ENCODE measurements around the gene PEX3. TPM values are rescaled to one million over a fixed set of nuclear protein-coding genes. Genes with fewer than 3 reads are reported as not detected.

PEX3 gene
- total and polyA plus RNA-seq, 2 of the 4 experiments (the other 2 are of a cell fraction) = 13.3 to 13.7 TPM

DNA sequence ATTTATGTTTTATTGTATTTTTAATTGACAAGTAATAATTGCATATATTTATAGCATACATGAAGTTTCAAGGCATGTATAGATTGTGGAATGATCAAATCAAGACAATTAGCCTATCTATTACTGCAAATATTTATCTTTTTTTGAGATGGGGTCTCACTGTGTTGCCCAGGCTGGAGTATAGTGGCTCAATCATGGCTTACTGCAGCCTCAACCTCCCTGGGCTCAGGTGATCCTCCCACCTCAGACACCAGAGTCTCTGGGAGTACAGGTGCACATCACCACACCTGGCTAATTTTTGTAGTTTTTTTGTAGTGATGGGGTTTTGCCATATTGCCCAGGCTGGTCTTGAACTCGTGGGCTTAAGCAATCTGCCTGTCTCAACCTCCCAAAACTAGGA is 77.1 kb downstream of the PEX3 start:
- no peak overlapping the region for H2AK5ac ChIP-seq (ENCODE audit: low read depth, low read length)
- H3K9ac ChIP-seq (ENCODE audit: low read depth, low read length) = no peak overlapping the region
- TF ChIP-seq FOS (IDR thresholded peaks at IDR 0.05; ENCODE audit: low read depth, low read length) = no peak
- TF ChIP-seq CEBPB (IDR thresholded peaks at IDR 0.05; ENCODE audit: low read depth, low read length) = no peak
- no peak for TF ChIP-seq RAD21 (IDR thresholded peaks at IDR 0.05; ENCODE audit: low read length)
- no peak for TF ChIP-seq NFE2L2 (IDR thresholded peaks at IDR 0.05; ENCODE audit: low read depth, low read length)
- TF ChIP-seq CTCF (conservative IDR thresholded peaks at IDR 0.05; ENCODE audit: low read depth, low read length) = no peak
- TF ChIP-seq POLR2A (IDR thresholded peaks at IDR 0.05; ENCODE audit: low read depth, low read length) = no peak
- no peak for TF ChIP-seq MAFK (IDR thresholded peaks at IDR 0.05; ENCODE audit: low read depth, low read length)
- TF ChIP-seq RCOR1 (IDR thresholded peaks at IDR 0.05; ENCODE audit: insufficient replicate concordance, low read length) = no peak
- no peak for TF ChIP-seq SMC3 (IDR thresholded peaks at IDR 0.05; ENCODE audit: low read depth, low read length)
- TF ChIP-seq MXI1 (IDR thresholded peaks at IDR 0.05; ENCODE audit: borderline replicate concordance, low read depth, low read length) = no peak
- TF ChIP-seq, protein P1, sequence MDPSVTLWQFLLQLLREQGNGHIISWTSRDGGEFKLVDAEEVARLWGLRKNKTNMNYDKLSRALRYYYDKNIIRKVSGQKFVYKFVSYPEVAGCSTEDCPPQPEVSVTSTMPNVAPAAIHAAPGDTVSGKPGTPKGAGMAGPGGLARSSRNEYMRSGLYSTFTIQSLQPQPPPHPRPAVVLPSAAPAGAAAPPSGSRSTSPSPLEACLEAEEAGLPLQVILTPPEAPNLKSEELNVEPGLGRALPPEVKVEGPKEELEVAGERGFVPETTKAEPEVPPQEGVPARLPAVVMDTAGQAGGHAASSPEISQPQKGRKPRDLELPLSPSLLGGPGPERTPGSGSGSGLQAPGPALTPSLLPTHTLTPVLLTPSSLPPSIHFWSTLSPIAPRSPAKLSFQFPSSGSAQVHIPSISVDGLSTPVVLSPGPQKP (IDR thresholded peaks at IDR 0.05; ENCODE audit: borderline replicate concordance, low read depth, low read length) = no peak
- TF ChIP-seq RFX5 (IDR thresholded peaks at IDR 0.05; ENCODE audit: low read depth, low read length) = no peak
- TF ChIP-seq CHD1 (IDR thresholded peaks at IDR 0.05; ENCODE audit: low read depth, low read length) = no peak
- TF ChIP-seq MAZ (IDR thresholded peaks at IDR 0.05; ENCODE audit: borderline replicate concordance, low read depth, low read length) = no peak
- no peak for TF ChIP-seq BHLHE40 (IDR thresholded peaks at IDR 0.05; ENCODE audit: low read depth, low read length)
- no peak for TF ChIP-seq USF2 (IDR thresholded peaks at IDR 0.05; ENCODE audit: low read depth, low read length)
- H2BK20ac ChIP-seq (ENCODE audit: low read depth, low read length) = no peak overlapping the region
- no peak overlapping the region for H4K8ac ChIP-seq (ENCODE audit: low read depth in 2 of 2, low read length in 2 of 2)
- H3K27ac ChIP-seq (ENCODE audit: insufficient read depth, low read length) = no peak overlapping the region
- no peaks in the 10 kb centered on the region for H3K9me1 ChIP-seq (ENCODE audit: insufficient read depth, low read length)
- no peak overlapping the region for H4K91ac ChIP-seq (ENCODE audit: insufficient read depth, low read depth, low read length)
- POLR2A ChIA-PET (ENCODE audit: unreplicated experiment) = no interaction called here
- H2BK15ac ChIP-seq (ENCODE audit: low read depth, low read length) = no peak overlapping the region
- no peak overlapping the region for H3K4me2 ChIP-seq (ENCODE audit: low read depth, low read length)
- dilution Hi-C loops (cut with HindIII; ENCODE audit: low sequenced_read_pairs, unreplicated experiment) (no loop called here), intact Hi-C loops (cut with micrococcal nuclease) (no loop called here), in situ Hi-C loops (cut with MboI; ENCODE audit: low sequenced_read_pairs) (no loop called here)
- ATAC-seq (ENCODE audit: low read depth) = no peak
- H3K23ac ChIP-seq (ENCODE audit: low read depth, low read length) = no peak overlapping the region
- H3K4ac ChIP-seq (ENCODE audit: low read depth, low read length) = no peak overlapping the region
- no peaks in the 10 kb centered on the region for H3K36me3 ChIP-seq (ENCODE audit: control insufficient read depth, insufficient read depth, low read length)
- H3K4me3 ChIP-seq (ENCODE audit: insufficient read depth, low read depth, low read length) = no peak overlapping the region
- no peak overlapping the region for H3K56ac ChIP-seq (ENCODE audit: extremely low read depth, insufficient read depth, low read length)
- BruUV-seq (replicated peaks) = no TSS peak
- H3K4me1 ChIP-seq (ENCODE audit: control insufficient read depth, insufficient read depth, low read length) = no peaks in the 10 kb centered on the region
- no peak overlapping the region for H4K5ac ChIP-seq (ENCODE audit: low read depth, low read length)
- H2BK120ac ChIP-seq (ENCODE audit: low read depth, low read length) = no peak overlapping the region
- no peak overlapping the region for H2BK5ac ChIP-seq (ENCODE audit: low read depth, low read length, poor library complexity, severe bottlenecking)
- no peak for DNase-seq
- no peaks in the 10 kb centered on the region for H3K79me1 ChIP-seq (ENCODE audit: low read depth in 1 of 2, low read length in 2 of 2)
- no peaks in the 10 kb centered on the region for H3K9me3 ChIP-seq (ENCODE audit: control insufficient read depth, insufficient read depth, low read length)
- no peak overlapping the region for H3K14ac ChIP-seq (replicated peaks; ENCODE audit: low read depth, low read length)
- CTCF ChIA-PET = no interaction called here
- peaks cover 6% of the 10 kb centered on the region for H3K27me3 ChIP-seq (ENCODE audit: control insufficient read depth, insufficient read depth, low read length)
- WGBS, 2 experiments (ENCODE audit: extremely low coverage in 2 of 2, insufficient read length in 1 of 2) = no CpG with 5 or more reads among the region's 1 CpG
- no peak overlapping the region for H2AK9ac ChIP-seq (replicated peaks; ENCODE audit: low read depth, low read length, poor library complexity)
- H4K20me1 ChIP-seq (ENCODE audit: insufficient read depth, low read length) = no peaks in the 10 kb centered on the region
- H3K18ac ChIP-seq (ENCODE audit: low read depth, low read length) = no peak overlapping the region
- H2AFZ ChIP-seq (replicated peaks; ENCODE audit: low read length, poor library complexity) = no peak overlapping the region
